DMS153 treated with DMSO at 0.1 percent for 48 hours (cell line): ENCODE data around the gene ARMCX4.
"Not testable (repeated sequence)": the region's sequence is repeated elsewhere in the genome, so short reads cannot be mapped to it uniquely, and the experiment has no call there.

Source experiments
- DNase-seq: peaks from one replicate; lab custom pipeline; 2025; ENCODE audit not compliant: unreplicated experiment; lab: John Stamatoyannopoulos, UW

Gene ARMCX4

GRCh38 chrX:101485212-101485949 lies at the start of gene ARMCX4:
TSS of gene ARMCX4 (plus strand) at chrX:101485456. CDS start at chrX:101488590, 3,134 bp downstream.
- DNase-seq: peak; percentile 4

- no peak for DNase-seq
Measured at GRCh38 chrX:101442085-101442484, 43.2 kb upstream of the ARMCX4 start.

- no peak for DNase-seq
Measured at GRCh38 chrX:101449279-101449678, 36.0 kb upstream of the ARMCX4 start.

- no peak for DNase-seq
Measured at GRCh38 chrX:101450085-101450484, 35.2 kb upstream of the ARMCX4 start.

- no peak for DNase-seq
Measured at GRCh38 chrX:101450961-101451360, 34.3 kb upstream of the ARMCX4 start.

GRCh38 chrX:101452056-101452455 lies 33.2 kb upstream of the ARMCX4 start:
- no peak for DNase-seq

GRCh38 chrX:101460669-101461068 lies 24.6 kb upstream of the ARMCX4 start:
- DNase-seq: no peak

- DNase-seq: peak; percentile 2
Measured at GRCh38 chrX:101462892-101463291, 22.4 kb upstream of the ARMCX4 start.

- no peak for DNase-seq
Measured at GRCh38 chrX:101478366-101478765, 6.9 kb upstream of the ARMCX4 start.

- DNase-seq: no peak
Measured at GRCh38 chrX:101482296-101482695, 3.0 kb upstream of the ARMCX4 start.

GRCh38 chrX:101483705-101484104 lies 1.6 kb upstream of the ARMCX4 start:
- DNase-seq: no peak

GRCh38 chrX:101484135-101484534 lies 1.1 kb upstream of the ARMCX4 start:
- no peak for DNase-seq

- DNase-seq: no peak
Measured at GRCh38 chrX:101488796-101489195, 3.5 kb downstream of the ARMCX4 start.

GRCh38 chrX:101491943-101492342 lies 6.7 kb downstream of the ARMCX4 start:
- DNase-seq: no peak

GRCh38 chrX:101493225-101493624 lies 8.0 kb downstream of the ARMCX4 start:
- DNase-seq: no peak

- not testable (repeated sequence) for DNase-seq
Measured at GRCh38 chrX:101502929-101503328, 17.7 kb downstream of the ARMCX4 start.

GRCh38 chrX:101507372-101507771 lies 22.1 kb downstream of the ARMCX4 start:
- no peak for DNase-seq

GRCh38 chrX:101507986-101508385 lies 22.7 kb downstream of the ARMCX4 start:
- DNase-seq: no peak

- DNase-seq: no peak
Measured at GRCh38 chrX:101530944-101531343, 45.7 kb downstream of the ARMCX4 start.
